H9 (cell line): ENCODE data around the gene C3. TPM values are rescaled to one million over a fixed set of nuclear protein-coding genes. Genes with fewer than 3 reads are reported as not detected.

ENCODE experiments used
- DNase-seq: peaks from one replicate; pipeline ENCODE4 v3.0.0-alpha.2; 2017
- H2AFZ ChIP-seq: one replicate; pipeline ENCODE4 v1.6.1; 2013; ENCODE audit warnings: mild to moderate bottlenecking, low read length, control low read depth, moderate library complexity
- H2AK5ac ChIP-seq: 2 replicates; pipeline ENCODE4 v1.6.1; 2013; ENCODE audit warnings: low read length, control low read depth, mixed read lengths; ENCODE audit not compliant: insufficient read length
- H2BK120ac ChIP-seq: one replicate; pipeline ENCODE4 v1.6.1; 2013; ENCODE audit warnings: low read depth, mild to moderate bottlenecking, low read length, control low read depth, inconsistent platforms; ENCODE audit not compliant: poor library complexity, severe bottlenecking
- H2BK12ac ChIP-seq: 2 replicates; pipeline ENCODE4 v1.6.1; 2013; ENCODE audit warnings: low read length, control low read depth, mixed read lengths, low read depth; ENCODE audit not compliant: insufficient read length
- H2BK15ac ChIP-seq: 2 replicates; pipeline ENCODE4 v1.6.1; 2013; ENCODE audit warnings: low read depth, low read length, control low read depth
- H2BK20ac ChIP-seq: one replicate; pipeline ENCODE4 v1.6.1; 2013; ENCODE audit warnings: low read depth, mild to moderate bottlenecking, low read length, control low read depth, inconsistent platforms; ENCODE audit not compliant: poor library complexity, severe bottlenecking
- H2BK5ac ChIP-seq: 2 replicates; pipeline ENCODE4 v1.6.1; 2013; ENCODE audit warnings: low read length, control low read depth, mixed read lengths; ENCODE audit not compliant: insufficient read length
- H3K14ac ChIP-seq: 2 replicates; pipeline ENCODE4 v1.6.1; 2013; ENCODE audit warnings: low read length, control low read depth; ENCODE audit not compliant: insufficient read depth
- H3K18ac ChIP-seq: 2 replicates; pipeline ENCODE4 v1.6.1; 2013; ENCODE audit warnings: low read depth, mild to moderate bottlenecking, mixed read lengths, low read length, control low read depth; ENCODE audit not compliant: insufficient read length
- H3K23ac ChIP-seq: 2 replicates; pipeline ENCODE4 v1.6.1; 2013; ENCODE audit warnings: low read length, control low read depth, mixed read lengths, low read depth; ENCODE audit not compliant: insufficient read length
- H3K23me2 ChIP-seq: 2 replicates; pipeline ENCODE4 v1.6.1; 2013; ENCODE audit warnings: low read depth, mild to moderate bottlenecking, mixed read lengths, low read length, control low read depth; ENCODE audit not compliant: insufficient read length, poor library complexity, severe bottlenecking
- H3K27ac ChIP-seq: 2 replicates; pipeline ENCODE4 v1.5.1; 2013; ENCODE audit warnings: low read length, control low read depth, mixed read lengths, low read depth; ENCODE audit not compliant: insufficient read length
- H3K27me3 ChIP-seq: 2 replicates; pipeline ENCODE4 v1.6.1; 2013; ENCODE audit warnings: low read length, control low read depth, inconsistent platforms; ENCODE audit not compliant: insufficient read depth
- H3K4ac ChIP-seq: 2 replicates; pipeline ENCODE4 v1.6.1; 2013; ENCODE audit warnings: low read depth, mild to moderate bottlenecking, control low read depth, inconsistent platforms, low read length, moderate library complexity
- H3K4me1 ChIP-seq: 2 replicates; pipeline ENCODE4 v1.6.1; 2013; ENCODE audit warnings: low read length, control low read depth, inconsistent platforms; ENCODE audit not compliant: insufficient read depth
- H3K4me2 ChIP-seq: 2 replicates; pipeline ENCODE4 v1.6.1; 2013; ENCODE audit warnings: low read length, control low read depth, mixed read lengths; ENCODE audit not compliant: insufficient read length, insufficient read depth
- H3K56ac ChIP-seq: 2 replicates; pipeline ENCODE4 v1.6.1; 2013; ENCODE audit warnings: low read depth, mild to moderate bottlenecking, mixed read lengths, low read length, control low read depth; ENCODE audit not compliant: insufficient read length
- H3K79me1 ChIP-seq: 2 replicates; pipeline ENCODE4 v1.6.1; 2013; ENCODE audit warnings: low read depth, mild to moderate bottlenecking, moderate library complexity, low read length, control low read depth, inconsistent platforms; ENCODE audit not compliant: insufficient read depth, poor library complexity, severe bottlenecking
- H3K79me2 ChIP-seq: 2 replicates; pipeline ENCODE4 v1.6.1; 2013; ENCODE audit warnings: low read length, control low read depth, inconsistent platforms; ENCODE audit not compliant: insufficient read depth
- H3K9ac ChIP-seq: 2 replicates; pipeline ENCODE4 v1.6.1; 2013; ENCODE audit warnings: low read length, control low read depth, mixed read lengths; ENCODE audit not compliant: insufficient read length; ENCODE audit errors: extremely low read depth
- H3K9me3 ChIP-seq: one replicate; pipeline ENCODE4 v1.6.1; 2013; ENCODE audit warnings: low read depth, low read length, inconsistent platforms; ENCODE audit not compliant: control insufficient read depth
- H3T11ph ChIP-seq: one replicate; pipeline ENCODE4 v1.6.1; 2013; ENCODE audit warnings: mild to moderate bottlenecking, low read length, control low read depth, inconsistent platforms
- H4K20me1 ChIP-seq: one replicate; pipeline ENCODE4 v1.6.1; 2013; ENCODE audit not compliant: control insufficient read depth, insufficient read length, insufficient read depth
- H4K5ac ChIP-seq: 2 replicates; pipeline ENCODE4 v1.6.1; 2013; ENCODE audit warnings: low read depth, mild to moderate bottlenecking, mixed read lengths, low read length, control low read depth; ENCODE audit not compliant: insufficient read length
- H4K8ac ChIP-seq: replicated peaks from 2 replicates; pipeline ENCODE4 v1.6.1; 2013; ENCODE audit warnings: low read length, control low read depth, mixed read lengths, low read depth; ENCODE audit not compliant: insufficient read length
- H4K91ac ChIP-seq: 2 replicates; pipeline ENCODE4 v1.6.1; 2013; ENCODE audit warnings: low read depth, mild to moderate bottlenecking, moderate library complexity, mixed read lengths, low read length, control low read depth; ENCODE audit not compliant: insufficient read length
- H3K27ac Mint-ChIP-seq, 3 experiments: 2 replicates in 2 of 3; 3 replicates in 1 of 3; pipeline ENCODE4 v1.8.0; 2020 to 2021; ENCODE audit warnings: mixed read lengths in 3 of 3, mild to moderate bottlenecking in 1 of 3, moderate library complexity in 1 of 3
- H3K27me3 Mint-ChIP-seq: 2 replicates; pipeline ENCODE4 v1.8.0; 2021; ENCODE audit warnings: low read depth, mild to moderate bottlenecking, moderate library complexity, mixed read lengths
- H3K36me3 Mint-ChIP-seq, 3 experiments: 2 replicates in 2 of 3; 3 replicates in 1 of 3; pipeline ENCODE4 v1.8.0; 2020 to 2021; ENCODE audit warnings: low read depth in 3 of 3, mixed read lengths in 3 of 3; ENCODE audit not compliant: insufficient read depth in 1 of 3
- H3K4me1 Mint-ChIP-seq, 2 experiments: 2 replicates each; pipeline ENCODE4 v1.8.0; 2020; ENCODE audit warnings: mixed read lengths in 2 of 2
- H3K4me3 Mint-ChIP-seq, 2 experiments: 2 replicates in 1 of 2; 3 replicates in 1 of 2; pipeline ENCODE4 v1.8.0; 2020 to 2021; ENCODE audit warnings: mild to moderate bottlenecking in 2 of 2, mixed read lengths in 2 of 2, moderate library complexity in 1 of 2
- H3K9me3 Mint-ChIP-seq, 2 experiments: 2 replicates in 1 of 2; 3 replicates in 1 of 2; pipeline ENCODE4 v1.8.0; 2020; ENCODE audit warnings: mild to moderate bottlenecking in 2 of 2, mixed read lengths in 2 of 2, moderate library complexity in 1 of 2
- CTCF ChIP-seq: fragments of 200-600 bp; sonication (generic); conservative IDR thresholded peaks from 3 replicates; pipeline ENCODE4 v1.8.0; 2021; ENCODE audit warnings: antibody characterized with exemption, mild to moderate bottlenecking
- WGBS: extraction: QIAGEN DNeasy Blood & Tissue Kit; methylation state at CpG from one replicate; pipeline ENCODE4 v1.1.7; 2013; ENCODE audit warnings: missing lambda C conversion rate, low lambda C conversion rate, mixed read lengths; ENCODE audit not compliant: insufficient read length; ENCODE audit errors: extremely low coverage; 5-methylcytosine and 5-hydroxymethylcytosine counted together
- total RNA-seq: library from RNA; stranded (reverse); gene quantifications from 2 replicates; pipeline ENCODE4 v1.2.1, GENCODE V29; 2021

C3 gene
- total RNA-seq, 1 experiment from 2014 or later: 5.9 TPM

- no peaks in the 10 kb centered on the region; the same call in 1 of the 2 replicates for H3K4me1 ChIP-seq
- no peaks in the 10 kb centered on the region for H3K23me2 ChIP-seq
- no peak overlapping the region for H3K27ac Mint-ChIP-seq
- peaks cover 6 to 34% of the 10 kb centered on the region in 2 experiments for H3K4me1 Mint-ChIP-seq
- no peak overlapping the region for H3K14ac ChIP-seq
- no peak overlapping the region for H4K5ac ChIP-seq
- TF ChIP-seq CTCF: no peak
- peaks cover 4 to 6% of the 10 kb centered on the region in 2 experiments; a peak in 4 of 5 replicates for H3K9me3 Mint-ChIP-seq
- no peak overlapping the region for H3T11ph ChIP-seq
- no peak overlapping the region for H3K4ac ChIP-seq
- no peak overlapping the region for H3K27ac ChIP-seq
- no peak overlapping the region for H3K4me2 ChIP-seq
- no peak overlapping the region for H4K8ac ChIP-seq
- no peak overlapping the region for H3K56ac ChIP-seq
- H2BK120ac ChIP-seq: no peak overlapping the region
- no peak overlapping the region for H2AFZ ChIP-seq
- H4K91ac ChIP-seq: no peak overlapping the region
- peaks cover 0 to 4% (median 3%) of the 10 kb centered on the region in 3 experiments; a peak in 2 of 7 replicates for H3K36me3 Mint-ChIP-seq
- no peak overlapping the region for H3K9ac ChIP-seq
- WGBS: no CpG with 5 or more reads among the region's 21 CpGs
- H3K79me1 ChIP-seq: no peaks in the 10 kb centered on the region
- H3K23ac ChIP-seq: no peak overlapping the region
- no peaks in the 10 kb centered on the region for H3K9me3 ChIP-seq
- H3K18ac ChIP-seq: no peak overlapping the region
- no peak overlapping the region for H2BK20ac ChIP-seq
- peaks cover 8% of the 10 kb centered on the region for H3K27me3 Mint-ChIP-seq
- H2BK12ac ChIP-seq: no peak overlapping the region
- no peaks in the 10 kb centered on the region for H3K79me2 ChIP-seq
- DNase-seq: peak; percentile 95
- H2BK5ac ChIP-seq: no peak overlapping the region
- peak overlapping the region in 1 of 2 experiments; percentile 20; a peak in 1 of 5 replicates for H3K4me3 Mint-ChIP-seq
- no peaks in the 10 kb centered on the region for H4K20me1 ChIP-seq
- no peak overlapping the region for H2BK15ac ChIP-seq
- no peak overlapping the region for H2AK5ac ChIP-seq
- H3K27me3 ChIP-seq: no peaks in the 10 kb centered on the region
These were observed 1.5 kb downstream of the C3 start for GRCh38 chr19:6718741-6719539.
